Measurements from ENCODE around the gene TENM3.

GRCh38 chr4:182429896-182430295, 186.7 kb downstream of the TENM3 start:
- TF ChIP-seq CTCF (IDR thresholded peaks at IDR 0.05) (no peak), POLR2A (IDR thresholded peaks at IDR 0.05) (no peak), POLR2AphosphoS5 (IDR thresholded peaks at IDR 0.05) (no peak)
